ENCODE measurements around the gene TOB1. TPM values are rescaled to one million over a fixed set of nuclear protein-coding genes. Genes with fewer than 3 reads are reported as not detected.

The TOB1 gene
- total and polyA plus RNA-seq, 2 experiments from 2014 or later: 12.1 to 46.9 TPM

GRCh38 chr17:50829332-50829731, 36.8 kb downstream of the TOB1 start:
- H3K36me3 ChIP-seq (ENCODE audit: insufficient read depth): no peaks in the 10 kb centered on the region; the same call in 1 of the 2 replicates
- no peak overlapping the region for H3K4me2 ChIP-seq
- H3K27ac Mint-ChIP-seq: peak overlapping the region; percentile 20
- H3K27me3 Mint-ChIP-seq (ENCODE audit: insufficient read depth, low read depth, poor library complexity): peaks cover 12% of the 10 kb centered on the region
- ATAC-seq (peak; percentile 59), DNase-seq (ENCODE audit: low spot score) (peak; percentile 39)
- no peaks in the 10 kb centered on the region for H3K27me3 ChIP-seq (ENCODE audit: insufficient read depth)
- H3F3A ChIP-seq (replicated peaks; ENCODE audit: low read depth): no peaks in the 10 kb centered on the region
- H3K9me3 Mint-ChIP-seq: no peaks in the 10 kb centered on the region
- no peaks in the 10 kb centered on the region for H3K79me2 ChIP-seq (replicated peaks; ENCODE audit: insufficient read depth)
- H3K27ac ChIP-seq (ENCODE audit: low read depth): no peak overlapping the region
- H3K4me3 Mint-ChIP-seq: no peak overlapping the region
- TF ChIP-seq ETS1 (IDR thresholded peaks at IDR 0.05) (no peak), CREB1 (CRISPR knock-in tag; IDR thresholded peaks at IDR 0.05; ENCODE audit: low read depth) (no peak), EZH2 (IDR thresholded peaks at IDR 0.05; ENCODE audit: low read depth, unreplicated experiment) (no peak), NANOG (IDR thresholded peaks at IDR 0.05; ENCODE audit: borderline replicate concordance) (no peak), STAT1 (IDR thresholded peaks at IDR 0.05; ENCODE audit: unreplicated experiment) (no peak)
- no peaks in the 10 kb centered on the region for H3K36me3 Mint-ChIP-seq (ENCODE audit: low read depth)
- no peaks in the 10 kb centered on the region for H4K20me1 ChIP-seq (replicated peaks; ENCODE audit: insufficient read depth)
- H3K4me3 ChIP-seq: no peak overlapping the region; the same call in 1 of the 2 replicates
- H3K4me1 Mint-ChIP-seq: peaks cover 35% of the 10 kb centered on the region
- peak overlapping the region; percentile 72 for H2AFZ ChIP-seq
- peaks cover 28% of the 10 kb centered on the region for H3K4me1 ChIP-seq (ENCODE audit: insufficient read depth)
- H3K9me2 ChIP-seq (ENCODE audit: insufficient read depth): no peaks in the 10 kb centered on the region

GRCh38 chr17:50828508-50829170, 37.5 kb downstream of the TOB1 start:
- H3F3A ChIP-seq (replicated peaks; ENCODE audit: low read depth): no peaks in the 10 kb centered on the region
- H3K9me2 ChIP-seq (ENCODE audit: insufficient read depth): peaks cover under 1% of the 10 kb centered on the region; the same call in 1 of the 2 replicates
- Mint-ChIP-seq H3K9me3 (no peaks in the 10 kb centered on the region), H3K36me3 (ENCODE audit: low read depth) (no peaks in the 10 kb centered on the region), H3K4me3 (no peak overlapping the region), H3K4me1 (peaks cover 28% of the 10 kb centered on the region), H3K27ac (peak overlapping the region; percentile 20; the same call in 1 of the 2 replicates), H3K27me3 (ENCODE audit: insufficient read depth, low read depth, poor library complexity) (peaks cover 9% of the 10 kb centered on the region)
- H4K20me1 ChIP-seq (replicated peaks; ENCODE audit: insufficient read depth): no peaks in the 10 kb centered on the region
- 0 out of 2 replicates have a peak overlapping the region, but pooled peaks have one; percentile 45 for H3K27ac ChIP-seq (ENCODE audit: low read depth)
- no peaks in the 10 kb centered on the region for H3K27me3 ChIP-seq (ENCODE audit: insufficient read depth)
- peaks cover 26% of the 10 kb centered on the region; the same call in 1 of the 2 replicates for H3K4me1 ChIP-seq (ENCODE audit: insufficient read depth)
- ATAC-seq (peak; percentile 12), DNase-seq (ENCODE audit: low spot score) (no peak)
- no peak overlapping the region; the same call in 1 of the 2 replicates for H3K4me3 ChIP-seq
- peak overlapping the region; percentile 72 for H2AFZ ChIP-seq
- H3K79me2 ChIP-seq (replicated peaks; ENCODE audit: insufficient read depth): no peaks in the 10 kb centered on the region
- no peaks in the 10 kb centered on the region; the same call in 1 of the 2 replicates for H3K36me3 ChIP-seq (ENCODE audit: insufficient read depth)
- H3K4me2 ChIP-seq: no peak overlapping the region
- TF ChIP-seq ZNF331 (CRISPR knock-in tag; IDR thresholded peaks at IDR 0.05; ENCODE audit: low read depth) (no peak), CREB1 (CRISPR knock-in tag; IDR thresholded peaks at IDR 0.05; ENCODE audit: low read depth) (no peak), REST (IDR thresholded peaks at IDR 0.05; ENCODE audit: unreplicated experiment) (no peak), JUNB (IDR thresholded peaks at IDR 0.05; ENCODE audit: unreplicated experiment) (no peak), STAT1 (IDR thresholded peaks at IDR 0.05; ENCODE audit: unreplicated experiment) (no peak), ETS1 (IDR thresholded peaks at IDR 0.05) (no peak), EZH2 (IDR thresholded peaks at IDR 0.05; ENCODE audit: low read depth, unreplicated experiment) (no peak), CTCF (conservative IDR thresholded peaks at IDR 0.05; ENCODE audit: low read depth in 2 of 2) (no peak), ZNF114 (CRISPR knock-in tag; IDR thresholded peaks at IDR 0.05) (no peak), EZH2phosphoT487 (IDR thresholded peaks at IDR 0.05; ENCODE audit: unreplicated experiment) (no peak)
